GM21786 (cell line): ENCODE data around the gene PTGDS.

Experiments
- ATAC-seq: cut with Tn5 transposase; IDR thresholded peaks from one replicate; pipeline ENCODE4 v1.9.1; 2021; ENCODE audit not compliant: unreplicated experiment

The PTGDS gene

DNA sequence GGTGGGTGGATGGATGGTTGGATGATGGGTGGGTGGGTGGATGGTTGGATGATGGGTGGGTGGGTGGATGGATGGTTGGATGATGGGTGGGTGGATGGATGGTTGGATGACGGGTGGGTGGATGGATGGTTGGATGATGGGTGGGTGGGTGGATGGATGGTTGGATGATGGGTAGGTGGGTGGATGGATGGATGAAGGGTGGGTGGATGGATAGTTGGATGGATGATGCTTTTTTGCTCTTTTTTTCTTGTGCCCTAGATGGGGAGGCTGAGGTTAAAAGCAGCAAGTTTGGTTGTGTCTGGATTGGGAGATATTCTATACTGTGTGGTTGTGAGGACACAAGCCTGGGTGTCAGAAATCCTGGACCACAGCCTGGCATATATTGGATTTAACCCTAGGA is 19.8 kb upstream of the PTGDS start:
- no peak for ATAC-seq

DNA sequence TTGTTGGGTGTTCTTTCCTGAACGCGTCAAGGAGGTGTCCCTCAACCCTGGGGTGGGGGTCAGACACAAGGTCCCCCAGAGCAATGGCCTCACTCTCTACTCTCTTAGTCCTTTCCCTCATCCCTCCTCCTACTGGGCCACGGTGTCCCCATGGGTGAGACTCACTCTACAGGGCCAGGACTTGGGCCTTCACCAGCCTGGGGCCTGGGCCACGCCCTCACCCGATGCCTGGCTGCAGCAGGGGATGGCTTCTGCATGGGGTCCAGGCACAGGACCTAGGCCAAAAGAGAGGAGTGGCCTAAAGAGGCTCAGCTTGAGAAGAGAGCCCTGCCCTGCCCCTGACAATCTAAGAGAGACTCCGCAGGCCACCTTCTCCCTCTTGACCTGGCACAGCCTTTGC is 19.4 kb upstream of the PTGDS start:
- no peak for ATAC-seq

DNA sequence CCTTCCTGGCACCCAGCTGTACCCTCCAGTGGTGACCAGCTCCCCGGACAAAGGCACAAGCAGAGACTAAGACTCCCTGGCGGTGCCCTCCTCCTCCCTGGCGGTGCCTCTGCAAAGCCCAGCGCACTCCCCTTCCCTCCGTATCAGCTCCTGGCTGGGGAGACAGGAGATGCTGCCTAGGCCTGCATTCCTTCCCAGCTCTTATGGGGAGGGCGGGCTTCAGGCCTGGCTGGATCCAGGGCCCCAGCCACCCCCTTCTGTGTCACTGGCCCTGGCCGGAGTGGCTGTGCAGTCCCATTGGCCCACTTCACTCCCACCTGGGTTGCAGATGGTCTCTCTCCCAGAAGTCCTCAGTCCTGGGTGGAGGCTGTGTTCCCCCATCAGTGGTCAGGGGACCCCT is 18.8 kb upstream of the PTGDS start:
- no peak for ATAC-seq

DNA sequence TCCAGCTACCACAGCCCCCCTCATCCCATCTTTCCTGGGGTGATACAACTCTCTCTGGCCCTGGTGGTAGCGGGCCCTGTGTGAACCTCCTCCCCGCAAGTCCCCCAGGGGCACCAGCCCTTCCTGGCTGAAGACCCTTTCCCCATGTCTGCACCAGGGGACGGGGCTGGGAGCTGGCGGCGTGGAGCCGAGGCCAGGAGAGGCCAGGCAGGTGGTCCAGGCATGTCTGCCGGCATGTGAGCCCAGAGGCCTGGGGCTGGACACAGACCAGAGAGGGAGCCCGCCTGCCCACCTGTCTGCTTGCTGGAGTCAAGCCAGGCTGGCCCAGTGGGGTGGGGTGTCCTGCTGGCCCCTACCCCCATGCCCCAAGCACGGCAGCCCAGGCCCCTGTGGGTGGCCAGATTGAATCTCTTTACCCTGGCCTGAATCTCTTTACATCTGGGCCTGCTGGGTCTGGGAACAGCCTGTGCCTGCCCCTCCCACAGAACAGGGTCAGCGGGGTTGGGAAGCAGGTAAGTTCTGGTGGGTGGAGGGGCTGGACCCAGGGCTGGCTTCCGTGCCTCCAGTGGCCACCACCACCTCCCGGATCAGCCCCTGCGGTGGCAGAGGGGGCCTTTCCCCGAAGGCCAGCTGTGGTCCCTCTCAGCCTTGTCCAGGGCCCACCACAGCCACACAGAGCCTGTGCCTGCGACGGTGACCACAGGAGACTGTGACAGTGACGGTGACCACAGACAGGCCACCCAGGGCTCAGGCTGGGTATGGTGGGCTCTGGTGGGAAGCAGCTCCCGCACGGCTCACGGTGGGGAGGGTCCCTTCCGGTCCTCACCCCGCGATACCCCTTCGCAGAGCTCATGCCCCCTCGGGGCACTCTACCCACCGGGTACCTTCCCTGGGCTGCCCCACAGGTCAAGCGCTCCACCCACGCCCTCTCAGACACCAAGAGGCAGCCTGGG is 18.1 kb upstream of the PTGDS start:
- no peak for ATAC-seq

DNA sequence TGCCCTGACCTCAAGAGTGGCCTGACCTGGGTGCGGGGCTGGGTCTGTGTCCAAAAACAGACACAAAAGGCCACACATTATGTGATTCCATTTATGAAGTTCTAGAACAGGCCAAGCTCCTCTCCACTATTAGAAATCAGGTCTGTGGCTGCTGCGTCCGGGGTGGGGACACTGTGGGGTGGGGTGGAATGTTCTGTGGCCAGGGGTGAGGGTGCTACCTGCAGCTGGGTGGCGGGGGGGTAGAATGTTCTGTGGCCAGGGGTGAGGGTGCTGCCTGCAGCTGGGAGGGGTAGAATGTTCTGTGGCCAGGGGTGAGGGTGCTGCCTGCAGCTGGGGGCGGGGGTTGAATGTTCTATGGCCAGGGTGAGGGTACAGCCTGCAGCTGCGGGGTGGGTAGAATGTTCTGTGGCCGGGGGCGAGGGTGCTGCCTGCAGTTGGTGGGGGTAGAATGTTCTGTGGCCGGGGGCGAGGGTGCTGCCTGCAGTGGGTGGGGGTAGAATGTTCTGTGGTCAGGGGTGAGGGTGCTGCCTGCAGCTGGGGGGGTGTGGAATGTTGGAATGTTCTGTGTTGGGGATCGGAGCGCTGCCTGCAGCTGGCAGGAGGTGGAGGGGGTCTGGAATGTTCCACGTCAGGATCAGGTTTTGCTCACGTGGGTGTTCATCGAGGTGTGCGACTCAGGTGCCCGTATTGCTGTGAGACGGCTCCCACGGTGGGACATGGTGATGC is 16.9 kb upstream of the PTGDS start:
- no peak for ATAC-seq

DNA sequence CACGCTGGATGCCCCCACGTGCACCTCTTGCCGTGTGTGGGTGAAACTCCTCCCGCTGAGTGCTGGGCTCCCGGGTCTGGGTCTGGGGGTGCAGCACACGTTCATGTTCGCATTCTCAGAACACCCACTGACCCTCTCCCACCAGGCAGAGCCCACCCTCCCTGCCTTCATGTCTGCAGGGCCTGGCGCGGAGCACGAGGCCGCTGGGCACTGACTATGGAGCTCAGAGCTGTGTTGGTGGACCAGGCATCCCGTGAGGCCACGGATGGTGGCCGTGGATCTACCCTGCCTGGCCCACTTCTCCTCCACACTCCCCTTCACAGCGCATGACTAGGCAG is 16.4 kb upstream of the PTGDS start:
- ATAC-seq: no peak

DNA sequence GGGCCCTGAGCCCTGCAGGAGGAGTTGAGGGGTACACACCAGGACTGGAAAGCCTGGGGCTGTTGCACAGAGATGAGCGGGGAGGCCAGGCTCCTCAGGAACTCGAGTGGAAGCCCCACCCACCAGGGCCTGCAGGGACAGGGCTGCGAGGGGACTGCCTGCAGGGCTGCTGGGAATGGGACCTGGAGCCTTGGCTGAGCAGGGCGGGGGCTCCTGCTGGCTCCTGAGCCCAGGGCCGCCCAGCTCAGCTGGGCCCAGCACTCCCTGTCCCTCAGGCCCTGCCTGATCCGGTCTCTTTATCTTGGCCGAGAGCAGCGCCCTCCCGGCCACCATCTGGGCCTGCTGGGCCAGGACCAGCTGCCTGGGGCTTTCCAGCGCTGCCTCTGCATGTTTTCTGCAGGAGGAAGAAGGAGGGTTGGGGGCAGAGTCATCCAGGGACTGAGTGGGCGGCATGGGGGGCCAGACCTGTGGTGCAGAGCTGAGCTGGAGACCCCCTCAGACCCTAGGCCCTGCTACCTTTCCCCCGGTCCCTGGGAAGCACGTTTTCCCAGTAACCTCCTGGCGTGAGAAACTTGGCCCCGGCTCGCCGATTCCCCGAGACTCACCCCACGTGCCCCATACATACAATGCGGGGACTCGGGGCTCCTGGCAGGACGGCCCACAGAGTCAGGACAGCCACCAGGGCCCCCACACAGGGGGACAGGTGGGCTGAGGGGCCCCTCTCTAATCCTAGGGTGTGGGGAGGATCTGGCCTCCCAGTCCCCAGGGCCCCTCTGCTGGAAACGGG is 15.8 kb upstream of the PTGDS start:
- ATAC-seq: no peak

DNA sequence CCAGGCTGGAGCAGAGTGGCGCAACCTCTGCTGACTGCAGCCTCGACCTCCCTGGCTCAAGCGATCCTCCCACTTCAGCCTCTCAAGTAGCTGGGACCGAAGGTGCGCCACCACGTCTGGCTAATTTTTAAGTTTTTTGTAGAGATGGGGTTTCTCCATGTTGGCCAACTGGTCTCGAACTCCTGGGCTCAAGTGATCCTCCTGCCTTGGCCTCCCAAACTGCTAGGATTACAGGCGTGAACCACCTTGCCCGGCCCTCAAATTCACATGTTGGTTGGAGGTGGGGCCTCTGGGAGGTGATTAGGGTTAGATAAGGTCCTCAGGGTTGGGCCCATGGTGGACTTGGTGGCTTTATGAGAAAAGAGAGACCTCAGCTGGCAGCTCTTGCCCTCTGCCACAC is 15.1 kb upstream of the PTGDS start:
- no peak for ATAC-seq

DNA sequence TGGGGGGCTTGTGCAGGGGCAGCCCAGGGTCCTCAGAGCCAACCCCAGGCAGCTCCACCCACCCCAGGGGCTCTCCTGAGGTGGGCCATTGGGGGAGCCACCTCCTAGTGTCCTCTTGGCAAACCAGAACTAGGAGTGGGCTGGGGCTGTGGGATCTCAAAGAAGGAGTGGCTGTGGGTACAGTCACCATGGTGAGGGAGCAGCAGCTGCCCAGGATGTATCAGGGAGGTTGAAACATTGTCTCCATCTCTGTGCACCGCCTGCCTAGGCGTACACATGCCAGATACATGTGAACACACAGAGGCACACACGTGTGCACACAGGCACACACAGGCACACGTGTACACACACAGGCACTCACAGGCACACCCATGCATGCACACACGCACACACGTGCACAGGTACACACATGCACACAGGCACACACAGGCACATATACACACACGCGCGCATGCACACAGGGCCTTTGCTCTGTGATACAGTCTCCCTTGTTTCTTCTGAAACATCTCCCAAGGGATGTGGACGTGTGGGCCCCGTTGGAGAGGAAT is 14.5 kb upstream of the PTGDS start:
- ATAC-seq: no peak

DNA sequence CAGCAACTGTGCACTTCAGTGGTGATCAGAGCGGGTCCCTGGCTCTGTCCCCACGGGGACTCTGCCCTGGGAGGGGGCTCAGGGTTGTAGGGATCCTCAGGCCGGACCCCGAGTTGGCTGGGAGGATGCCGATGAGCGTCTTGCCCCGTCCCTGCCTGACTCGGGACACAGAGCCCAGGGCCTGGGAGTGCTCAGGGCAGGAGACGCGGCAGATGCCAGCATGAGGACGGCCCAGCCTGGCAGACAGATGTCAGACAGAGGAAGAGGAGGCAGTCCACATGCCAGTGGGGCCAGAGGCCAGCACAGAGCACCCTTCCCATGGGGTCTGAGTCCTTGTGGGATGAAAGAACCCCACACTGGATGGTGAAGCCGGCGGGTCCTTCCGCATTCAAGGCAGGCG is 14.0 kb upstream of the PTGDS start:
- no peak for ATAC-seq

DNA sequence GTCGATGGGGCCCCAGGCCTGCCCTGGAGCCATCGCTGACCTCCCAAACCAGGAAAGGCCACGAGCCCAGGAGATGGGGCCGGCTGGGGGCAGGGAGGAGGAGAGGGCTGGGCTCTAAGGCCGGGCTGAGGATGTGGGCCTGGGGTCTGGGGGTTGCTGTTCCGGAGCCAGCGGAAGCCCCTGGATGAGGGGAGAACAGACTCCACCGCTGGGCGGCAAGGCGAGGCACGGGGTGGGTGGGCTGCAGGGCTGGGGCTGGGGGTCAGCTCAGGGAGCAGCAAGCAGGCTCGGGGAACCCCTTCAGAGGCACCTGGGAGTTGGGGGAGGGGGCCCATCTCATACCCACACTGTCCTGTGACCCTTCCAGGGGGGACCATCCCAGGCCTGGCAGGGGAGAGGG is 13.6 kb upstream of the PTGDS start:
- no peak for ATAC-seq

DNA sequence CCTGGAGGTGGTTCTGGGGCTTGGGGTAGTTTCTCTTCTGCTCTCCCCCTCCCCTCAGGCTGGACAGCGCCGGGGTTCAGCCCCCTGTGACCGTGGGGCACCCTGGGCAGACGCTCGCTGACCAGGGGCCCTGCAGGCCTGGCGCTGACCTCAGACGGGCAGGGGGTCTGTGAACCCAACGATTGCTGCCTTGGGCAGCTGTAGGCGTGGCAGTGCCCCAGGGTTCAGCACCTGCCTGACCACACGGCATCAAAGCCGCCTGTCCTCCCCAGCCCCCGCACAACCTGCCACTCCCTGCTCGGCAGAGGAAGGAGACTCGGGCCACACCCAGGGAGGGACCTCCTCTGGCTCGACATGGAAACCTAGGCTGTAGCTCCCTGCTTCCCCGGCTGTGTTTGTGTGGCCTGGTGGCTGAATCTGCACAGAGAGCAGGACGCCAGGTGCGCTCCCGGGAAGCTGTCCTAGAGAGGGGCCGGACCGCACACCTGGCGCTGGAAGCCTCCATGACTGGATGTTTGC is 13.1 kb upstream of the PTGDS start:
- no peak for ATAC-seq

DNA sequence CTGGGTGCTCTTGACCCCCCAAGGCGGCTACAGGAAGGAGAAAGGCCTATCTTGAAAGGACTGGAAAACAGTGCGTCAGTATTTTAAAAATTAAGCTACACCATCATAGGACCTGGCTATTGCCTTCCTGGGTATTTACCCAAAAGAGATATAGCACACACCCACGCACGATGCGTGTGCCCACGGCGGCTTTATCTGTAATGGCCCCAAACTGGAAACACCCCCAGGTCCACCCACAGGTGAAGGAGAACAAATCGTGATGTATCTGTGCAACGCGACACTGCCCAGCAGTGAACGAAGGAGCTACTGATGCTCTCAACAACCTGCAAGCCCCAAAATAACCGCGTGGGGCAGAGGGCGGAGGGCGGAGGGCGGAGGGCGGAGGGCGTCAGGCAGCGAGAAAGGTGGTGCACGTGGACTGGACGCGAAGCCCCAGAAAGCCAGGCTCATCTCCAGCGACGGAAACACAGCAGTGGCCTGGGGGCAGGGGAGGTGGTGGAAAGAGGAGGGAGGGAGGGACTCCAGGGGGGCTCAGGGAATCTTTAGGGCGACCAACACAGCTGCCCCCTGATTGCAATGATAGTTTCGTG is 12.4 kb upstream of the PTGDS start:
- ATAC-seq: no peak

DNA sequence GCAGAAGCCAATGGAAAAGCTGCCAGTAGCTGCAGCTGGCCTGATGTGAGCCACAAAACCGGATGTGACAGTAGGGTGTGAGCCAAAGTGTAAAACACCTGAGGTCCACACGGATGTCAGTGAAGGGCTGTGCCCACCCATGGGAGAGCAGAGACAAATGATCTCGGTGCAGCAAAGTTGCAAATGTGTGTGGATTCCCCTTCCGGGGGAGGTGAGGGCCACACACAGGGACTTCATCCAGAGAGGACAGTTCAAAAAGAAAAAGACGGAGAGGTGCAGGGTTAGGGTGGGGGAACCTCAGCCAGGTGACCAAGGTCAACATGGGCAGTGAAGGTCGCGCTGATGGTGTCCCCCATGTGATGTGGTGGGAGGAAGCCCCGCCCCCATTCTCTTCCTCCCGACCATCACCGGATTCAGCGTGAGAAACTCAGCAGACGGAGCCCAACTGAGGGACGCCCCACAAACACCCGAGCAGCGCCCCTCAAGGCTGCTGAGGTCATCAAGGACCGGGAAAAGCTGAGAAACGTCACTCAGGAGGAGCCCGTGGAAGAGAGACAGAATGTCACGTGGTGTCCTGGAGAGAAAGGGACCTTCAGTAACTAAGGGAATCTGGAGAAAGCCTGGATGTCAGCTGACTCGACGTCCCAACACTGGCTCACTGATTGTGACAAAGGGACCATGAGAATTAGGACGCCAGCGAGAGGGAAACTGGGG is 11.4 kb upstream of the PTGDS start:
- no peak for ATAC-seq

DNA sequence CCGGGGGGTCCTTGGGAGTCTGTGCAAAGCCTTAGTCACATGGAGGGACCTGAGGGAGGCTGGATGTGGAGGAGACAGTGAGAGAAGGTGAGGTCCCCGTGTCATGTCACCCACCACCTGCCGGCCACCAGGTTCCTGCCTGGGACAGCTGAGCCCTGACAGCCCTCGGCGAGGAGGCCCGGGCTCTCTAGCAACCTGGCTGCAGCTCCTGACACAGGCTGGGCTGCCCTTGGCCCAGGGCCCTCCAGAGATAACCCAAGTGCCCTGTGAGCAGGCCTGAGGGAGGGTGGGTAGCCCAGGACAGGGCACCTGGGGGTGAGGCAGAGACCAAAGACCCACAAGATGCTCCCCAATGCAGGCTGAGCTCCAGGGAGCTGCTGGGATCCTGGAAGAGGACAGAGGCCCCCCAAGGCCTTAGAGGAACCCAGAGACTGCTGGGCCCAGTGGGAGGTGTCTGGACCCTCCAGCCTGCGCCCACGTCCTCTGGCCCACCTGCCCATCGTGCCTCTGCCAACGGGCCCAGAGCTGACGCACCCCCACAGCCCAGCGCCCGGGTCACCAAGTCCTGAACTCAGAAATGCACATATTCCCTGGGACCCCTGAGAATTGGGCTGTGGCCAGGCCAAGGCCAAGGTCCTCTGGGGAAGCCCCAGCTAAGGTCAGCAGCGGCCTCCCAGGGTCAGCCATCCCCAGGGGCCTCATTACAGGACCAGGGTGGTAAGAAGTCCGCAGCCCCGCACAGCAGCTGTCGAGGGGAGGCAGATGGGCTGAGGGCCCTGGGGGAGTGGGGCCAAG is 8.8 kb upstream of the PTGDS start:
- no peak for ATAC-seq

DNA sequence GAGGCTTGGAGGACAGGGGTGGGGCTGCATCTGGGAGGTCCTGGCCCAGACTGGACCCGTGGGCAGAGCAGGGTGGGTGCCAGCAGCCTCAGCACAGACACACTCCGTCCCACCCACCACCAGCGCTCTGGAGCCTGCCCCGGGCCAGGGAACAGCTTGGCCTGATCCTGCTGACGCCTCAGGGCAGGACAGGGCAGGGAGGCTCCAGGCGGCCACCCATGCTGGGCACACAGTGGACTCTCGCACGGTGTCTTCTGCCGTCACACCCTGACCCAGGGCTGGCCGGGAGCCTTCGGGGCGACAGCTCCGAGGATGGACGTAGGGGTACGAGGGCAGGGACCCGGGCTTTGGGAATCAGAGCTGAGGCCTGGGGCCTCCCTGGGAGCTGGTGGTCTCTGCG is 8.2 kb upstream of the PTGDS start:
- ATAC-seq: no peak

DNA sequence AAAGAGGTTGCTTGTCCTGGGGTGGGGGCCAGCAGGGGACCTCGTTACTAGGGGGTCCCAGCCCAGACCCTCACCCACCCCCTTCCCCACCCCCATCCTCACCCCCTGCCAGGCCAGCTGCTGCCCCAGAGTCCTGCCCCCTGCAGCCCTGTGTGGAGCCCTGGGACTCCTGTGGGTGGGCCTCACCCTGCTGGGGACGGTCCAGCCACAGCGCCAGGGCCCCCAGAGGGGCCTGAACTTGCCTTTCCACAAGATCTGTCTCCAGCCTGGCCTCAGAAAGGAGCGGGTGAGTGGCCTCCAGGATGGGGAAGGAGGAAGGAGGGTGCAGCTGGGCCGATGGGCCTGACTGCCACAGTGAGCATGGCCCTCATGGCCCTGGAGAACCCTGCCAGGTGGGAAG is 7.5 kb upstream of the PTGDS start:
- ATAC-seq: no peak

DNA sequence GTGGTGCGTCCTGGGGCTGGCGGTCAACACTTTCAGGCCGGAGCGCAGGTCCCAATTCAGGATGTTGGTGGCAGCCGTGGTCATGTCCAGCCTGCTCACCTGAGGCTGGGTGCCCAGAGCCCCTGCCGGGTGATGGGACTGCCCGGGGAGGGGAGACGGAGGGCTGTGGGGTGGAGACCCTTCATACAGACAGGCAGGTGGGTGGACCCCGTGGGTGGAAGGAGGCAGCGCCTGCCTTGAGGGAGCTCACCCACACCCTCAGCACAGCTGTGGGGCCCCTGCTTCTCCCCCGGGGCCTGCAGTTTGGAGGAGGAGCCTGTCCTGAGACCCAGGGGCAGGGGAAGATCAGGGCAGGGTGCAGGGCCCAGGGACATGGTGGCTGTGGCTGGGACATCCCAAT is 6.9 kb upstream of the PTGDS start:
- no peak for ATAC-seq

DNA sequence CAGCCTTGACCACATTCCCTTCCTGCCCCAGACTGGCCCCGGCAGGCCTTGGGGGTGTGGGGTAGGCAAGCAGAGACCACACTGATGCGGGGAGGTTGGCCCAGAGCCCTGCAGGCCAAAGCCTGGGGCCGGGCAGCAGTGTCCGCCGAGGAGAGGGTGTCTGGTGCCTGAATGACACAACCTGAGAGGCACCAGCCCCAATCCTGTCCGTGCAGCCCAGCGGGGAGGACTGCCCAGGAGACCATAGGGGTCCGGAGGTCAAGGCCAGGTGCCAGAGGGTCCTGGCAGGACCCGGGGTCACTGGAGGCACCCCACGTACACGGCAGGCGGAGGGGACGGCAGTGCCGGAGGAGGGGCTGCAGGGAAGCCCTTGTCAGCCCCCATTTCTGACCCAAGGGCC is 5.6 kb upstream of the PTGDS start:
- no peak for ATAC-seq
